ENCODE measurements around the gene FHIT.

The FHIT gene

DNA sequence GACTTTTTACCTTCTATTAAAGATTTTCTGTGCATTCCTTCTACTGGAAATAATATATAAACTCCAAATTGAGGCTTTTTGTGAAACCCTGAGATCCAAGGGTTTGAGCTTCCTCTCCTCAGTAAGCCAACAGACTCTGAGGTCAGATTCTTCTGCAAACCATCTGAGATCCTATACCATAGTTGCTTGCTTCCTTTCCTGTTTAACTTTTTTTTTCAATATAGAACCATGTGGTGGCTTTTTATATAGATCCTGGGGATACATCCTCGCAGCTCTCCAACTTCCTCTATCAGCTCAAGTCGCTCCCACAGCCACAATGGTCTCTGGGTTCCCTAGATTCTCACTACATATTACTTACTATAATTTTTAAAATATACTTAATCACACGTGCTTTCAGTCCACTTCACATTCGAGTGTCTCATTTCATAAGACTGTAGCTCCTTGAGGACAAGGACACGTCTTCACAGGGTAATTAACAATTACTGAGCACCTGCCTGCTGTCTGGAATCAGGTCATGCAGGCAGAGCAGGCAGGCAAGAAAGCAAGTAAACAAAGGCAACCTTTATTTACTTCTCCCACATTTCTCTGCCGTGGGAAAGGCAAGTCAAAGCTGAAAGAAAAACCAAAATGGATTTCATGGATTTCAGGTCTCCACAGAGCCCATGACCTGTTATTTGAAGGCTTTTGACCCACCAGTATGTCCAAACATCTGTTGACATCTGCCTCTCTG lies 941.5 kb downstream of the FHIT start:
- TF ChIP-seq CTCF (IDR thresholded peaks at IDR 0.05) = no peak
- no peaks in the 10 kb centered on the region for H3K36me3 ChIP-seq (ENCODE audit: control insufficient read depth, insufficient read depth, low read length)
- H3K9ac ChIP-seq = no peak overlapping the region
- H3K4me2 ChIP-seq (ENCODE audit: low read length) = no peak overlapping the region
- H3K4me1 ChIP-seq = no peaks in the 10 kb centered on the region
- H3K9me3 ChIP-seq (ENCODE audit: control insufficient read depth, low read length) = no peaks in the 10 kb centered on the region
- H3K4me3 ChIP-seq (ENCODE audit: low read depth, low read length) = no peak overlapping the region
- H3K27me3 ChIP-seq (ENCODE audit: control insufficient read depth, insufficient read depth, low read length) = no peaks in the 10 kb centered on the region
- no peak overlapping the region for H2AFZ ChIP-seq
- H3K79me2 ChIP-seq = no peaks in the 10 kb centered on the region
- no peak overlapping the region for H3K27ac ChIP-seq

DNA sequence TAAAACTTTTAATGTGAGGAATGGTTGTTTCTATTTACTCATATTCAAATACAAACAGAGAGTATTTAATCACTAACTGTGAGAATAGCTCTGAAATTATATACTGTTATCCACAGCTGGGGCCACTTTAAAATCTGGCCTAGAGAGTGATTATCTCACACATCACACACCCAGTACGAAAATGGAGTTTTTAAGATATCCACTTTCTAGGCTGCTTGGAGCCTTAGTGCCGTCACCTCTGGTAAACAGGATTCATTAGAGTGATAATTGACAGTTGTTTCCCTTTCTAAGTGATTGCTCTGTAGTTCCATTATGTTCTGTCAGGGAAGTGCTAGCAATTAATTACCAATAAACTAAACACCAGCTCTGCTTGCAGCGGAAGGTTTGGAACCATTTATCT lies 942.4 kb downstream of the FHIT start:
- Histone ChIP-seq H3K79me2 (no peaks in the 10 kb centered on the region), H3K9ac (no peak overlapping the region), H3K27me3 (ENCODE audit: control insufficient read depth, insufficient read depth, low read length) (no peaks in the 10 kb centered on the region), H2AFZ (no peak overlapping the region), H3K36me3 (ENCODE audit: control insufficient read depth, insufficient read depth, low read length) (no peaks in the 10 kb centered on the region), H3K4me3 (ENCODE audit: low read depth, low read length) (no peak overlapping the region), H3K27ac (no peak overlapping the region), H3K4me2 (ENCODE audit: low read length) (no peak overlapping the region), H3K9me3 (ENCODE audit: control insufficient read depth, low read length) (no peaks in the 10 kb centered on the region), H3K4me1 (no peaks in the 10 kb centered on the region)
- TF ChIP-seq CTCF (IDR thresholded peaks at IDR 0.05) = no peak

DNA sequence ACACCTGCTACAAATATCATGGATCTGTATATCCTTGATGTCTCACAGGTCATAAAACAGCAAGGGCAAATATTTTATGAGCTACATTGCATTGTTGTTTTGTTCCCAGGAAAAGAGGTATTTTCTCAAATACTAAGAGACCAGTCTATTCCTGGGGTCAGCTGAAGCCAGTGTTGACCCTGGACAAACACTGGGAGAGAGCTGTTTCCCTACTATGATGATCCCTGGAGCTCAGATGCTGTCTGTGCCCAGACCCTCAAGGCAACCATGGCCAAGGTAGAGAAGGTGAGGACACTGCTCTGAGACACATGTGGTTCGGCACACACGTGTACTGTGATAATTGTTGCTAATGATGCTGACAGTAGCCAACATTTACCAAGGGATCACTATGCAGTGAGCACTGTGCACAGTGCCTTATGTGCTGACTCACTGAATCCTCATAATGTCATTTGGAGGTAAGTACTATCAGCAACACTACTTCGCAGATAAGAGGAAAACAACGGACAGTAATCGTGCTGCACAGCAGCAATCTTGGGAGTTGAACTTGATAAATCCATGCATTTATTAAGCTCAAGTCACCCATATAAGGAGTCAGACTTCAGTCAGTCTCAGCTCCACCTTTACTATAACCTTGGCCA lies 943.6 kb downstream of the FHIT start:
- Histone ChIP-seq H3K4me2 (ENCODE audit: low read length) (no peak overlapping the region), H3K4me3 (ENCODE audit: low read depth, low read length) (no peak overlapping the region), H3K9ac (no peak overlapping the region), H3K27me3 (ENCODE audit: control insufficient read depth, insufficient read depth, low read length) (no peaks in the 10 kb centered on the region), H3K79me2 (no peaks in the 10 kb centered on the region), H3K4me1 (no peaks in the 10 kb centered on the region), H3K27ac (no peak overlapping the region), H3K36me3 (ENCODE audit: control insufficient read depth, insufficient read depth, low read length) (no peaks in the 10 kb centered on the region), H3K9me3 (ENCODE audit: control insufficient read depth, low read length) (no peaks in the 10 kb centered on the region), H2AFZ (no peak overlapping the region)
- no peak for TF ChIP-seq CTCF (IDR thresholded peaks at IDR 0.05)

GRCh38 chr3:60304112-60304511 lies 947.1 kb downstream of the FHIT start:
- TF ChIP-seq CTCF (IDR thresholded peaks at IDR 0.05) = no peak
- Histone ChIP-seq H3K9me3 (ENCODE audit: control insufficient read depth, low read length) (no peaks in the 10 kb centered on the region), H3K79me2 (no peaks in the 10 kb centered on the region), H3K27me3 (ENCODE audit: control insufficient read depth, insufficient read depth, low read length) (no peaks in the 10 kb centered on the region), H2AFZ (no peak overlapping the region), H3K4me2 (ENCODE audit: low read length) (no peak overlapping the region), H3K36me3 (ENCODE audit: control insufficient read depth, insufficient read depth, low read length) (no peaks in the 10 kb centered on the region), H3K4me1 (no peaks in the 10 kb centered on the region), H3K27ac (no peak overlapping the region), H3K4me3 (ENCODE audit: low read depth, low read length) (no peak overlapping the region), H3K9ac (no peak overlapping the region)

GRCh38 chr3:60303160-60303559 lies 948.1 kb downstream of the FHIT start:
- TF ChIP-seq CTCF (IDR thresholded peaks at IDR 0.05) = no peak
- Histone ChIP-seq H3K9me3 (ENCODE audit: control insufficient read depth, low read length) (no peaks in the 10 kb centered on the region), H3K4me1 (no peaks in the 10 kb centered on the region), H3K4me2 (ENCODE audit: low read length) (no peak overlapping the region), H3K27me3 (ENCODE audit: control insufficient read depth, insufficient read depth, low read length) (no peaks in the 10 kb centered on the region), H3K27ac (no peak overlapping the region), H3K36me3 (ENCODE audit: control insufficient read depth, insufficient read depth, low read length) (no peaks in the 10 kb centered on the region), H3K9ac (no peak overlapping the region), H3K79me2 (no peaks in the 10 kb centered on the region), H3K4me3 (ENCODE audit: low read depth, low read length) (no peak overlapping the region), H2AFZ (no peak overlapping the region)
